PC-9 (cell line): ENCODE measurements around the gene SPACA7.

Source experiments
- EZH2 ChIP-seq: fragments of 200-600 bp; sonication (generic); IDR thresholded peaks from 2 replicates; pipeline ENCODE4 v1.8.0; 2017; ENCODE audit warnings: antibody characterized with exemption, low read depth
- TF ChIP-seq, protein P1 (sequence below): fragments of 200-600 bp; sonication (generic); conservative IDR thresholded peaks from 2 replicates; pipeline ENCODE4 v1.6.1; 2017; ENCODE audit warnings: mixed run types, antibody characterized with exemption, mild to moderate bottlenecking, moderate library complexity

DNA sequence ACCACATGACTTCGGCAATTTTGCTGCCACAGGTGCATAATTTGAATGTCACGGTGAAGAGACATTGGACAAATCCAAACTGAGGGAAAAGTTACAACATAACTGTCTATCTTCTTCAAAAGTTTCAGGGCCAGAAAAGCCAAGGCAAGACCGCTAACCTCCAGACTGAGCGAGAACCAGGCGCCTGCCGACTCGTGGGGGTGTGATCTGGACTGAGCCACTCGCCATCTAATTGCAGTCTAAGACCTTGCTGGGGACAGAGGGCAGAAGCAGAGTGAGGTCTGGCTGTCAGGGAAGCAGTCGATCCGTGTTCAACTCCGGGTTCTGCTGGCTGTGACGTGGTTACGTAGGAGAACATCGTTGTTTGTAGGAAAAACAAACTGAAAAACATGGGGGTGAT lies 88.6 kb downstream of the SPACA7 start:
- TF ChIP-seq, protein P1, sequence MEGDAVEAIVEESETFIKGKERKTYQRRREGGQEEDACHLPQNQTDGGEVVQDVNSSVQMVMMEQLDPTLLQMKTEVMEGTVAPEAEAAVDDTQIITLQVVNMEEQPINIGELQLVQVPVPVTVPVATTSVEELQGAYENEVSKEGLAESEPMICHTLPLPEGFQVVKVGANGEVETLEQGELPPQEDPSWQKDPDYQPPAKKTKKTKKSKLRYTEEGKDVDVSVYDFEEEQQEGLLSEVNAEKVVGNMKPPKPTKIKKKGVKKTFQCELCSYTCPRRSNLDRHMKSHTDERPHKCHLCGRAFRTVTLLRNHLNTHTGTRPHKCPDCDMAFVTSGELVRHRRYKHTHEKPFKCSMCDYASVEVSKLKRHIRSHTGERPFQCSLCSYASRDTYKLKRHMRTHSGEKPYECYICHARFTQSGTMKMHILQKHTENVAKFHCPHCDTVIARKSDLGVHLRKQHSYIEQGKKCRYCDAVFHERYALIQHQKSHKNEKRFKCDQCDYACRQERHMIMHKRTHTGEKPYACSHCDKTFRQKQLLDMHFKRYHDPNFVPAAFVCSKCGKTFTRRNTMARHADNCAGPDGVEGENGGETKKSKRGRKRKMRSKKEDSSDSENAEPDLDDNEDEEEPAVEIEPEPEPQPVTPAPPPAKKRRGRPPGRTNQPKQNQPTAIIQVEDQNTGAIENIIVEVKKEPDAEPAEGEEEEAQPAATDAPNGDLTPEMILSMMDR, result no peak
- no peak for TF ChIP-seq EZH2
